ENCODE data around the gene SYS1.

DNA sequence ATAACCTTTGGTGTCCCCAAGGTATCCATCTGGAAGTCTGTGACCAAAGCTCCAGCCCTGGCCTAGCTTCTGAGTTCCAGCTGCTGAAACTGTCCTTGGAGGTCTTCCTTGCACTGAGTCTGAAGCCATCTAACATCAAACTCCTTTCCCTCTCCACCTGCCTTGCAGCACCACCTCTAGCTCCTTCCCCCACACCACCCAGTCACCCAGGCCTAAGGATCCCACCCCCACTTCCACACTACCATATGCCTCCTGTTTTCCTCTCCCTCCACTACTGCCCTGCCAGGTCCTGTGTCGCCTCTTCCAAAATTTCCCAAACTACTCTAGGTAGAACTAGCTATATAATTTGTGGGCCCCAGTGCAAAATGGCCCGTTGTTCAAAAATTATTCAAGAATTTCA is 44.0 kb upstream of the SYS1 start:
- no peak for TF ChIP-seq EZH2 (optimal IDR thresholded peaks at IDR 0.05; ENCODE audit: low read depth, low read length)
- TF ChIP-seq, protein P1, sequence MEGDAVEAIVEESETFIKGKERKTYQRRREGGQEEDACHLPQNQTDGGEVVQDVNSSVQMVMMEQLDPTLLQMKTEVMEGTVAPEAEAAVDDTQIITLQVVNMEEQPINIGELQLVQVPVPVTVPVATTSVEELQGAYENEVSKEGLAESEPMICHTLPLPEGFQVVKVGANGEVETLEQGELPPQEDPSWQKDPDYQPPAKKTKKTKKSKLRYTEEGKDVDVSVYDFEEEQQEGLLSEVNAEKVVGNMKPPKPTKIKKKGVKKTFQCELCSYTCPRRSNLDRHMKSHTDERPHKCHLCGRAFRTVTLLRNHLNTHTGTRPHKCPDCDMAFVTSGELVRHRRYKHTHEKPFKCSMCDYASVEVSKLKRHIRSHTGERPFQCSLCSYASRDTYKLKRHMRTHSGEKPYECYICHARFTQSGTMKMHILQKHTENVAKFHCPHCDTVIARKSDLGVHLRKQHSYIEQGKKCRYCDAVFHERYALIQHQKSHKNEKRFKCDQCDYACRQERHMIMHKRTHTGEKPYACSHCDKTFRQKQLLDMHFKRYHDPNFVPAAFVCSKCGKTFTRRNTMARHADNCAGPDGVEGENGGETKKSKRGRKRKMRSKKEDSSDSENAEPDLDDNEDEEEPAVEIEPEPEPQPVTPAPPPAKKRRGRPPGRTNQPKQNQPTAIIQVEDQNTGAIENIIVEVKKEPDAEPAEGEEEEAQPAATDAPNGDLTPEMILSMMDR (IDR thresholded peaks at IDR 0.05; ENCODE audit: low read length): no peak

Measured in MM.1S (cell line).